Hematopoietic multipotent progenitor cell (in vitro differentiated cells): ENCODE measurements around the gene ROBO2. TPM values are rescaled to one million over a fixed set of nuclear protein-coding genes. Genes with fewer than 3 reads are reported as not detected.

Experiments
- DNase-seq, 3 donors: peaks; one replicate each; pipeline ENCODE4 v3.0.0-alpha.2; 2011 to 2015; ENCODE audit warnings: low read depth in 2 of 3, low spot score in 2 of 3
- total RNA-seq: library from RNA; depleted of rRNA; stranded (reverse); fragments of >200 nt; gene quantifications from one replicate; pipeline ENCODE4 v1.2.3, GENCODE V29; 2012

Gene ROBO2
- total RNA-seq, 1 donor = under 0.01 TPM

DNA sequence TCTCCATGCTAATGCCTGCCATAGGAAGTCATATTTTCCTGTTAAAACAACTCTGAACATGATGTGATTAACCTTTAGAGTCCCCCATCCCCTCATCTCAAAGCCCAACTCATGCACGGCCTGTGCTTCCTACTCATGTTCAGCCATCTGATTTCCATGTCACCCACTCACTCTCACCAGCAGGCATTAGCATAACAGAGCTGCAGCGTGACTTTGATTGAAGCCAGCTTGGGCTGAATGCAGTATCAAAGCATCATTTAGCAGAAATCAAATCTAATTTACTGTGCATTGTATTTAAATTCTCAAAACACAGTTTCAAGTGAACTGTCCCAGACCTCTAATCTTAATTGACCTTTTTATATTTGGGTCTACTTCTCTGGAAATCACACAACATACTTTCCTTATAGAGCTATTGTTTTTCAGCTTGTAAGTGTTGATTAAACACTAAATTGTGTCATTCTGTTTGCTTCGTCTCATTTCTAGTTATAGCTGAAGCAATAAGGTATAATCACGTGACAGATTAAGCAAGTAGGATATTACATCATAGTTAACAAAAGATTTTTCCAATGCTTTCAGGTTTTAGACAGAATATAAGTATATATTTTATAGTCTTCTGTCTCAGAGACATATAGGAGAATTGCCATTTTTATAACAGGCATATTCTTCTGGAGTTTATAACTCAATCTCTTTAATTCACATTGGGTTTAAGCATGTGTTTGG lies 501.5 kb downstream of the ROBO2 start:
- no peak for DNase-seq

DNA sequence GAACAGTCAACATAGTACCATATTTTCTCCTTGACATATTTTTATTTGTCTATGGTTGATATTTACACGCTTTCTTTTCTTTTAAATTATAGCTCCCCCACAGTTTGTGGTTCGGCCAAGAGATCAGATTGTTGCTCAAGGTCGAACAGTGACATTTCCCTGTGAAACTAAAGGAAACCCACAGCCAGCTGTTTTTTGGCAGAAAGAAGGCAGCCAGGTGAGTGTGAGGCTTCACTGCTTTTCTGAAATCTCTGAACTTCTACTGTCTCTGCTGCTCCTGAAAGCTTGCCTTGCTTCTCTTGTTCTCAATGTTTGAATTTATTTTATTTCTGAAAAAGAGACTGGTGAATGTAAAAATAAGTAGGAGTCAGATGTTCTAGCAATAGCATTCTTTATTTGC lies 506.3 kb downstream of the ROBO2 start:
- no peak for DNase-seq

DNA sequence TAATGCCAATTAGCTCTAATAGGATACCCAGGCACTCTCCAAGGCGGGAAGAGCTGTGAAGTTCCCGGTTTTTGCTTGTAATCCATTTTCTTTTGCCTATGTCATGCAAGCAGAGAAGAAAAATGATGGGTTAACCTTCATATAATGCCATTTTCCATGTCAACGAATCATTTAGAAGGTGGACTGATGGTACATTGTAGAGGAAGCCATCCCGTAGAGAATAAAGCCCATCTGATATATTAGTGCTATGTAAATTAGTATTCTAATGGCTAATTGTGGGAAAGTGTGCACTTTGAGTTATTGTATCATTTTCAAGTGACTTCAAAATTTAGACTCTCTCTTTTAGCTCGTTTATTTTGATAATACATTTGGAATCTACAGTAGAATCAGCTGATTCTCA lies 509.1 kb downstream of the ROBO2 start:
- no peak for DNase-seq

DNA sequence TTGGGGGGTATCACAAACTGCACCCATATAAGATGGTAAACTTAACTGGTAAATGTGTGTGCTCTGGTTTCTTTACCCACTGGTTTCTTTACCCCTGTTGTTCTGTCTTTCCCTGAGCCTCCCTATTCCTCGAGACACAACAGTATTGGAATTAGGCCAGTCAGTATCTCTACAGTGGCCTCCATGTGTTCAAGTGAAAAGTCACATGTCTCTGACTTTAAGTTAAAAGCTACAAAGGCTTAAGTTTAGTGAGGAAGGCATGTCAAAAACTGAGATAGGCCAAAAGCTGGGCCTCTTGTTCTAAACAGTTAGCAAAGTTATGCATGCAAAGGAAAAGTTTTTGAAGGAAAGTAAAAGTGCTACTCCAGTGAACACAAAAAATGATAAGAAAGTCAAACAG lies 513.3 kb downstream of the ROBO2 start:
- no peak for DNase-seq

DNA sequence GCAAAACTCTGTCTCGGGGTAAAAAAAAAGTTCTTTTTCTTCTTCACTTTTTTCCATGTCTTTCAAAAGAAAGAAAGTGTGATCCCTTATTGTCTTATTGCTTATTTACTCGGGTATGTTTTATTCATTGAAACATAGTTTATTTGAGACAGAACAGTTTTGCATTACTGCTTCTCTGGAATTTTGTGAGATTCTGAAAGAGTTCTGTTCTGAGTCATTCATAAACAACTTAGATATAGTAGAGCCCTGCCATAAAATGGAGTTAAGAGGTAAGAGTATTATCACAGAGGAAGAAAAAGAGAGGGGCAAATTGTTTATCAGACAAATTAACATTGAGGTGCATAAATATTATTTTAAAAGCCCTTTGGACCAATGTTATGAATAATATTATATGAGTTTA lies 522.2 kb downstream of the ROBO2 start:
- no peak for DNase-seq

DNA sequence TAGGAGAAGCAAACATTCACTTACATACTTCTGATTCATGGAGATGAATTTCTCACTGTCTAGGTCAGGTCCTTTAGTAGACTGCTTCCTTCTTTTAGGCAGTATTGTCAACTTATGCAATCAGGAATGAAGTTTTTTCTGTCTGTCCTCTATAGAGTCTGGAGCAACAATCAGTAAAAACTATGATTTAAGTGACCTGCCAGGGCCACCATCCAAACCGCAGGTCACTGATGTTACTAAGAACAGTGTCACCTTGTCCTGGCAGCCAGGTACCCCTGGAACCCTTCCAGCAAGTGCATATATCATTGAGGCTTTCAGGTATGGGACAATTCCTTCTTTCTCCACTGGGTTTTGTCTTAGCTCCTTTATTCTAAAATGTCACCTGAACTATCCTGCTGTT lies 523.1 kb downstream of the ROBO2 start:
- DNase-seq = no peak

DNA sequence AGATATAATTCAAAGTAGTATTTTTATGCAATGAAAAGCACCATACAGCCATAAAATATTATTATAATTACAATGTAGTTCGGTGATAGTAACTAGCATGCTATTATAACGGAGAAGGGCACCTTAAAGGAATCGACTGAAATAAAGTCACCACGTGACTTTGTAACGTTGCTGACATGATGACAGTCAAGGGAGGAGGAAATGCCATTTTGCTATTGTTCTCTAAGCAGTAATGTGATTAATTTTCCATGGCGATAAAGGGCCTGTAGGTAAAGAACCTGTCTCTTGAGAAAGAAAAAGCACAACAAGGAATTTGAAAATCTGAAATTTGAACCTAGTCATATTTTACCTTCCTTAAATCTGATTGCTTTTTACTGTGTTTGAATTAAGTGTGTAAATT lies 526.2 kb downstream of the ROBO2 start:
- DNase-seq = no peak

DNA sequence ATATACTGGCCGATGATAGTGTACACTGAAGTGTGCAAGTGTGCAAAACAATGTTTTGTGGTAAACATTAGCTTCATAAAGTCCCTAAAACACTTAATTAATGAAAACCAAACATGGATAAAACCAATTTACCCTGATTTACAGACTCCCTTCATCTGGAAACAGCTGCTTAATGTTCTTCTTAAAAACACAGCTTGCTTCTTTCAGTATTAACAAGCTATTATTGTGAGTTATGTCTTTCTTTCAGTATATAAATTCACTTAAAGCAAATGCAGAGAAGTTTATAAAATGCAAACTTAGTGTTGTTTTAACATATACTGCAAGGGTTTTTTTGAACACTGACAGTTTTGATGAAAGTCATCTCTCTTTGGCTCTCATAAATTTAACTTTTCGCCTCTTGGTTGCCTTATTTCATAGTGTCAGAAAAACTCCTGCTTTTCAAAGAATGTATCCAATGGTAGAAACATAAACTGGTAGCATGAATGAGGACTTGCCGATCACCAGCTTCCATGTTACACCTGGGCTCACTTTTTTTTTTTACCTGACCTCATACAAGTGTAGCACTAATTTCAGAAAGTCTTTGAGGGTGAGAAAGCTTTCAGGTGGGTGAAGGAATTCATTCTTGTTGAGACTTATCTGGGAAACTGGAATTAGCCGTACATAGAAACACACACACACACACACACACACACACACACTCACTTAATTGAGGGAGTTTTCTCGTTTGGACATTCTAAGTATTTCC lies 532.2 kb downstream of the ROBO2 start:
- DNase-seq = no peak

DNA sequence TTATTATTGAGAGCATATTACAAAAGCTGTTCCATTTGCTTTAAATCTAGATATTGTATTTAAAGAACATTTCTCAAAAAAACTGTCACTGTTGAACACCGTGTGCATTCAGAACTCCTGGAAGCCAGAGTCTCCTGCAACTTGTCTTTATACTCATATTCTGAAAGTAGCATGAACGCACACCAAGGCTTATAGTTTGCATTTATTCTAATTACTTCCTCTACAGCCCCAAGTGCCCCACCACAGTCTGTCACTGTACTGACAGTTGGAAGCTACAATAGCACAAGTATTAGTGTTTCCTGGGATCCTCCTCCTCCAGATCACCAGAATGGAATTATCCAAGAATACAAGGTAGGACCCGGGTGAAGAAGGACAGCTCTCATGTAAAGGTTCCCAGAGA lies 537.4 kb downstream of the ROBO2 start:
- no peak for DNase-seq

DNA sequence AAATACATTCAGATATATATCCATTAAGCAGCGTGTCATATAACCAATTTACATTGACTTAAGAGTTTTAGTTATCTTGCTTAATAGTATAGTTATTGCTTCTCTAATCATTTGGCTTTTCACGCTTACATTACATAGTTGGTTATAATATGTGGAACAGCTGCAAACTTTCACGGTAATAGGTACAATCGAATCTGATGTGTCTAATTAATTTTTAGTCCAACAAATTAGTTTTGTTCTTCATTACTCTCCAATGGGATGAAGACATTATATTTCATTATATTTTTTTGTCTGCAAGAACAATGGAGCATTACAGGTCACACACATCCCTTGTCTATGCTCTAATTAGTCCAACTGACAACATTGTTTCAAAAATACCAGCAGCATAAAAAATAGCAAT lies 546.3 kb downstream of the ROBO2 start:
- DNase-seq = no peak

DNA sequence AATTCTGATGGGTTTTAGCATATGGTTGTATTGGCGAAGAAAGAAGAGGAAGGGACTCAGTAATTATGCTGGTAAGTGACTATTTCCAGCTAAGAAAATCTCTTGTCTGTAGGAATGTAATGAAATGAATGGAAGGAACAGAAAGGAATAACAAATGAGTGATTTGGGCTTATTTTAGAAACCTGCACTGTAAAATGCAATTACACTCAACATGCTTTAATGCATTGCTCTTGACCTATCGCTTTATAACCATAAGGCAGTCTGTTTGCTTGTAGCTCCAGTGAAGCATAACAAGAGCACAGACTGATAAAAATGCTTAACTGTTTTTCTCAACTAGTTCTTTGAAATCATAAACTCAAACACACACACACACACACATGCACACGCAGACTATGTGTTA lies 549.0 kb downstream of the ROBO2 start:
- no peak for DNase-seq

DNA sequence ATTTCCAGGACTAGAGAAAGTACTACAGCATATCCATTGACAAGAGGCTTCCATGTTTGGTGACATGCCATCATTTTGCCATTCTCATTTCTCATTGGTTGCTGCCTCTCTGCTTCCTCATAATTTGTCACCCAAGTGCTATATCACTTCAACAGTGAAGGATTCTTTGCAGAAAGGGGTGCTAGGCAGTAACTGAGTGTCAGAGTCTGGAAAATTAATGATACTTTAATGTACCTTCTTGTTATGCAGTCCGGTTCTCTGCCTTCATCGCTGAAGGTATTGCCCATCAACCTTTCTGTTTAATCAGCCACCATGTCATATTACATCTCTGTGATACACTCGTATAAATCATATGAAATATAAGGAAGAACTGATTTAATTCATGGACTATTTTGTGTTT lies 550.3 kb downstream of the ROBO2 start:
- DNase-seq = no peak

DNA sequence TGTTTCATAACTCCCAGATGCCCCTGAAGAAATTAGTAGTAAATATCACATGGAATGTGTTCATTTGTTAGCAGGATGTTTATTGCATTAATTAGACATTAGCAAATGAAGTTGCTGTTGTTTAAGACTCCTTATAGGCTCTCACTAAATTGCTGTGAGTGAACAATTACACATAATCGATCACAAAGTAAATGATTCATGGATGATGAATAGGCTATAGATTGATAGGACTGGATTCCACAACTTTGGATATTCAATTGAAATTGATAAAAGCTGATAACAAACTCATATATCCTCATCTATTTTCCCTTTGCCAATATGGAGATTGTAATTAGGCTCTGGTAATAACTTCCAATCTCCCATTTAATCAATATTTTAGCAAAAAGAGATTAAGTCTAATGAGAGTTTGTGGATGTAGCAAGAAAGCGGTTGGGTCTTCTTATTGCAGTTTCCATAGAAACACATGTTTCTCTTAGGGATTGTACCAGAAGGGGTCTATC lies 555.5 kb downstream of the ROBO2 start:
- no peak for DNase-seq

DNA sequence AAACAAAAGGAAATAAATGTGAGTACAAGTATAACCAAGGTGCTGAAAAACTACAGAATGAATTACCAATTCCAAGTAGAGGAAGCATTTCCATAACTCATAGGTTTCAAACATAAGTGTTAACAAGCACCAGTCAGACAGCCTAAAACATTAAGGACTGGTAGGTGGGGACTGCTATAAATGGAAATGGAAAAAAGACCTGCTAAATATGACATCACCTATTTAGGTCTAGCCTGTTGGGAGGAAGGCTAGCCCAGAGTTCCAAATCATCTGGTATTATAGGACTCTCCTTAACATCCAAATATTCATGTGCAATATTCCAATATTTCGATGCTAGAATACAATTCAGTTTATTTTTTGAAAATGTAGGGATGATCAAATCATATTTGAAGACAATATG lies 560.0 kb downstream of the ROBO2 start:
- DNase-seq = no peak

DNA sequence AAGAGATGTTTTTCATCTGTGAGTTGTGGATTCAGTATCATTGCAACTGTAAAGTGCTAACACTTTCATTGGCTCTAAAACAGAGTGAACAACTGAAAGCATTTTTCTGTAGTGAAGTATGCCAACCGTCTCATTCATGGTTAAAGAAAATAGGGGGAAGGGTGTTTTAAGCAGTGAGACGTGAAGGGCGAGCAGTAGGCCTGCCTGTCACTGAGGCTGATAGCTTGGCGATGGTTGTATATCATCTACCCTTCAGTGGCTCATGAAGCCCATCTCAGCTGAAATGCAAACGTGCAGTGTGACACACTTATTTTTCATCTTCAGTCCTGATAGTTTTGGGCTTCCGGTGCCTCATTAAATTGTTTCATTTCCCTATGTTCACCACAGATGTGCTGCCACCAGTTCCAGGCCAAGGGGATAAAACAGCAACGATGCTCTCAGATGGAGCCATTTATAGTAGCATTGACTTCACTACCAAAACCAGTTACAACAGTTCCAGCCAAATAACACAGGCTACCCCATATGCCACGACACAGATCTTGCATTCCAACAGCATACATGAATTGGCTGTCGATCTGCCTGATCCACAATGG lies 562.0 kb downstream of the ROBO2 start:
- DNase-seq = no peak

DNA sequence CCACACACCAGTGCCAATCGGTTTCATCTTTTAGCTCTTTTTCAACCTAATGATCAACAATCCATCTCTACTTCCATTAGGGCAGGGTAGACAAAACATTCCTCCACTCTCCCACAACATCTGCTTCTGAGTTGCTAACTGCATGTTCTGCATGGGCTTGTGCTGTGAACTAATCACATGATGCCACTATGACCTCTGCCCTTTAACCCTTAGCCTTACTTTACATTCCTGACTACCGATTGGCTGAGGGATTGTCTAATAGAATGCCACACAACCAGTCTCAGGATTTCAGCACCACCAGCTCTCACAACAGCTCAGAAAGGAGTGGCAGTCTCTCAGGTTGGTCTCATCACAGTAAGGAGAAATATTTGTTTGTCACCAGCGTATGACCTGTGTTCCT lies 562.8 kb downstream of the ROBO2 start:
- no peak for DNase-seq

DNA sequence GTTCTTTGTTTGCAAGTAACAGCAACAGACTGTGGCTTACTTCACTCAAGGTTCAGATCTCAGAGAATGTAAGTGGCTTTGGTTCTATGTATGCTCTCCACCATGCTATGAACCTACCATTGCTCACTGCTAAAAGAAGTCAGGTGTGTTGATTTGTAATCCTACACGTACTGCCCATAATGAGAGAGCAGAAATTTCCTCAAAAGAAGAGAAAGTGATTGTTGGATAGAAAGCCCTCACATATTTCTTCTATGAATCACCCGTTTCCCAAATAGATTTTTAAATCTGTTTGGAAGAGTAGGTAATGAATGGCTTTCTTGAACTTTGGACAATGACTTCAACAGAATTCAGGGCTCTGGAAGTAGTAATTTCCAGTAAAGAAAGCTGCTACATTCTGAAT lies 565.4 kb downstream of the ROBO2 start:
- DNase-seq = no peak

DNA sequence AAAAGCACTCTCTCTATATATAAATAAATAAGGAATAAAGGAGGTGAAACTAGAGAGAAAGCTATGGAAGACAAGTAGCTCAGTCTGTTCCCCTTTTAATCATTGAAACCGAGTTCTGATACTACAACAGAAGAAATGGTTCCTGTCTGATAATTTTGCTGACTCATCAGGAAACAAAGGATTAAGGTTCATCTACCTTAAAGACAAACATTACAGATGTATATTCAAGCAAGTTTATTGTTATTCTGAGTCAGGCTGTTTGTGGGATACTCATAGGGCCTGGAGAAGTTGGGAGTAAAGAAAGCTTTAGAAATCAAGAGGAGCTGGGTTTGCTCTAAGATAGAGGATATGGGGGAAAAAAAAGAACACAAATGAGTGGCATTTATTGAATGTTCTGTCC lies 566.0 kb downstream of the ROBO2 start:
- no peak for DNase-seq

DNA sequence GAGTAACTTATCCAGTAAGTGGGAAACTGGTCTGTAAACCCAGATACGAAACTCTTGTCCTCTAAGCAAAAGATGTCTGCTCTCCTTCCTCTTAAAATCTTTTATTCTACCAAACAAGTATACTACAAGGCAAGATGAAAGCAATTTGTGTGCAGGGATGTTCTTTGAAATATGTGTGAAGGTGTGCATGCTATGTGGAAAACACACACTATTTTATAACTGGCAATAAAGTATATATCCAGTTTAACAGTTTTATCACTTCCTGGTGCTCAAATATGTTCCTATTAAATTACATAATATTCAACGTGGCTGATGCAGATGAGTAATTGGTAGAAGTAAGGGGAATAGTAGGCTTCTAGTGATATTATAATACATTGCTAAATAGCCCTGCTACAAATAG lies 566.5 kb downstream of the ROBO2 start:
- DNase-seq = no peak

DNA sequence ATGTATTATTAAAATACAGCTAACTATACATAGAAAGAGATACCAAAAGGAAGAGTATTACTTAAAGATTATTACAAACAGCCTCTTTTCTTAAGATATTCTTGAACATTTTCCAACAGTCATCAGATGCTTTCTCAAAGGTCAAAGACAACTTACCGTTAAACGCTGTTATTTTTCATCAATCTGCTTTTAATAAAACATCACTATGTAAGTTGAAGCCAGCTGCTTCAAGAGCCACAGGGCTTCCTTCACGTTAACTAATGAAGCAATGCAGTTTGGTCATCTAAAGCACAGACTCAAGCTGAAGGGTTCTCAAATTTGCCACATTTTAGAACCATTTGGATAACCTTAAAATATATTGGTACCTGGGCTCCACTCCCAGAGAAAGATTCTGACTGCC lies 578.8 kb downstream of the ROBO2 start:
- DNase-seq = no peak

DNA sequence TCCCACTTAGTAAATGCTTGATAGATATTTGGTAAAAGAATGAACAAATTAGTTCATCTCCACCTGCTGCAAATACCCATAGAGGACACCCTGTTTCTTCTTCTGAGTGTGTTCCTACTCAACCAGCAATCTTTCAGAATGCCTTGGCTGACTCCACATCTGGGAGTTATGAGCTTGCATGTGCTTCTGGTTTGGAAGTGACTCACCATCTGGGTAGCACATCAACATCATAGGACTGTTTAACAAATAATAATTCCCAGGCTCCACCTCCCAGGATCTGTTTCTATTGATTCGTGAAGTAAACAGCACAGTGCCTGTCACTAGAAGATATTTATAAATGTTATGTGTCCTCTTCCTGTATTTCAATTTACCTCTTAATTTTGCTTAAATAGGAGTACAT lies 580.1 kb downstream of the ROBO2 start:
- no peak for DNase-seq

DNA sequence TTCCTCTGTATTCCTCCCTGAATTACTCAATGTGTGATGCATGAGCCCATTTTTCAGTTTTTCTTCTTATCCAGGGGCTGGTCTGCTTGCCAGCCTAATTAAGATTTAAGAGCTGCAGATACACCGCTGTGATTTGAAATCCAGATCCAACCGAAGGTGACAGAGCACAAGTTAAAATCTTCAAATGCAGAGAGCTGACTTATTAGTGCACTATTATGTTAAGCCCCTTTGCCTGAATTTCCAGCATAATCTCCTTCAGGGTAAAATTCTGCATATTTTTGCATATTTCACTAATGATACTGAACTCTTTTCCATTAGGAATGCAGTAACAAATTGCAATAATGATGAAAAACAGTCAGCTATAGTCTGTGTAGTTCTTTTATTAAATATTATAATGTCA lies 583.6 kb downstream of the ROBO2 start:
- no peak for DNase-seq
